ENCODE measurements around the gene PSMD1.
"Not testable (repeated sequence)": the region's sequence is repeated elsewhere in the genome, so short reads cannot be mapped to it uniquely, and the experiment has no call there.

PSMD1 gene

GRCh38 chr2:231058761-231059550 is 2.3 kb downstream of the PSMD1 start:
- H3K4me3 ChIP-seq (replicated peaks; ENCODE audit: low read depth, low read length), result peak overlapping the region; percentile 88

GRCh38 chr2:231059756-231060155 is 3.1 kb downstream of the PSMD1 start:
- no peak overlapping the region for H3K4me3 ChIP-seq (replicated peaks; ENCODE audit: low read depth, low read length)
- no peak for DNase-seq (ENCODE audit: extremely low read depth, low read depth)
- no peak for TF ChIP-seq CTCF (IDR thresholded peaks at IDR 0.05; ENCODE audit: low read depth, low read length, missing control alignments)

More at GRCh38 chr2:231058761-231059550, 2.3 kb downstream of the PSMD1 start:
- TF ChIP-seq CTCF (IDR thresholded peaks at IDR 0.05; ENCODE audit: low read depth, low read length, missing control alignments), result no peak
- no peak for DNase-seq (ENCODE audit: extremely low read depth, low read depth)

GRCh38 chr2:231062776-231063175 is 6.1 kb downstream of the PSMD1 start:
- no peak for DNase-seq (ENCODE audit: extremely low read depth, low read depth)
- H3K4me3 ChIP-seq (replicated peaks; ENCODE audit: low read depth, low read length), result no peak overlapping the region
- TF ChIP-seq CTCF (IDR thresholded peaks at IDR 0.05; ENCODE audit: low read depth, low read length, missing control alignments), result no peak

GRCh38 chr2:231063347-231063746 is 6.7 kb downstream of the PSMD1 start:
- DNase-seq (ENCODE audit: extremely low read depth, low read depth), result no peak
- no peak overlapping the region for H3K4me3 ChIP-seq (replicated peaks; ENCODE audit: low read depth, low read length)
- no peak for TF ChIP-seq CTCF (IDR thresholded peaks at IDR 0.05; ENCODE audit: low read depth, low read length, missing control alignments)

- DNase-seq (ENCODE audit: extremely low read depth, low read depth), result no peak
- no peak overlapping the region for H3K4me3 ChIP-seq (replicated peaks; ENCODE audit: low read depth, low read length)
- no peak for TF ChIP-seq CTCF (IDR thresholded peaks at IDR 0.05; ENCODE audit: low read depth, low read length, missing control alignments)
These were observed 9.3 kb downstream of the PSMD1 start for GRCh38 chr2:231065966-231066365.

GRCh38 chr2:231067531-231067930 is 10.9 kb downstream of the PSMD1 start:
- not testable (repeated sequence) for DNase-seq (ENCODE audit: extremely low read depth, low read depth); H3K4me3 ChIP-seq (replicated peaks; ENCODE audit: low read depth, low read length)

- no peak for TF ChIP-seq CTCF (IDR thresholded peaks at IDR 0.05; ENCODE audit: low read depth, low read length, missing control alignments)
- no peak for DNase-seq (ENCODE audit: extremely low read depth, low read depth)
- H3K4me3 ChIP-seq (replicated peaks; ENCODE audit: low read depth, low read length), result no peak overlapping the region
These were observed 12.0 kb downstream of the PSMD1 start for GRCh38 chr2:231068525-231069222.

All from HFF-Myc (cell line).